ENCODE data around the gene TRPM4. TPM values are rescaled to one million over a fixed set of nuclear protein-coding genes. Genes with fewer than 3 reads are reported as not detected.

TRPM4 gene
- total RNA-seq, 2 experiments from 2014 or later = 20.9 to 44.2 TPM

DNA sequence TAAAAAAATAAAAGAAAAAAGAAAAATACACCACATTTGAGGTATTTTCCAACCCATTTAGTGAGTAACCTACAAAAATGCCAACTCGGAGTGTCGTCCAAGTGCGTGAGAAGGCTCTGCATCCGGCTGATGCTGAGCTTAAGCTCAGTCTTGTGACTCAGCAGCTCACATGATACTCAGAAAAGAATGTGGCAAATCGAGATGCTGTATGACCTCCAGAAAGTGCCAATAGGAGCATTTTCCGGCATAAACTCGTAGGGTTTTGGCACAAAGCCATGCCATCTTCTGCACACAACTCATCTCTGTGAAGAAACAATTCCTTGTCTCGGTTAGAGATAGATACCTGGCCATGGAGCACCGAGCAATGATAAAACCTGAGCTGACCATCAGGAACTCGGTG is 58.5 kb downstream of the TRPM4 start:
- CTCF ChIA-PET (ENCODE audit: unreplicated experiment) = no interaction called here

GRCh38 chr19:49217382-49217781 is 59.8 kb downstream of the TRPM4 start:
- Histone ChIP-seq H3K4me1 (ENCODE audit: insufficient read depth, low read length, poor library complexity, severe bottlenecking) (peaks cover 13% of the 10 kb centered on the region), H4K20me1 (ENCODE audit: insufficient read depth, low read length) (no peaks in the 10 kb centered on the region), H3K27ac (ENCODE audit: low read depth, low read length, poor library complexity, severe bottlenecking) (no peak overlapping the region), H3K79me2 (ENCODE audit: insufficient read depth, low read depth, low read length) (no peaks in the 10 kb centered on the region), H3K4me2 (ENCODE audit: low read length) (no peak overlapping the region), H3K4me3 (ENCODE audit: low read depth, low read length, poor library complexity, severe bottlenecking) (no peak overlapping the region), H3K9me3 (ENCODE audit: low read length) (no peaks in the 10 kb centered on the region), H3K9me2 (ENCODE audit: insufficient read depth, low read length) (no peaks in the 10 kb centered on the region), H3K36me3 (ENCODE audit: insufficient read depth, low read length) (peaks cover 9% of the 10 kb centered on the region; the same call in 1 of the 2 replicates), H2AFZ (ENCODE audit: low read length) (no peak overlapping the region)
- no peak for TF ChIP-seq EZH2phosphoT487 (IDR thresholded peaks at IDR 0.05; ENCODE audit: borderline replicate concordance, low read depth, low read length)
- TF ChIP-seq, protein P1, sequence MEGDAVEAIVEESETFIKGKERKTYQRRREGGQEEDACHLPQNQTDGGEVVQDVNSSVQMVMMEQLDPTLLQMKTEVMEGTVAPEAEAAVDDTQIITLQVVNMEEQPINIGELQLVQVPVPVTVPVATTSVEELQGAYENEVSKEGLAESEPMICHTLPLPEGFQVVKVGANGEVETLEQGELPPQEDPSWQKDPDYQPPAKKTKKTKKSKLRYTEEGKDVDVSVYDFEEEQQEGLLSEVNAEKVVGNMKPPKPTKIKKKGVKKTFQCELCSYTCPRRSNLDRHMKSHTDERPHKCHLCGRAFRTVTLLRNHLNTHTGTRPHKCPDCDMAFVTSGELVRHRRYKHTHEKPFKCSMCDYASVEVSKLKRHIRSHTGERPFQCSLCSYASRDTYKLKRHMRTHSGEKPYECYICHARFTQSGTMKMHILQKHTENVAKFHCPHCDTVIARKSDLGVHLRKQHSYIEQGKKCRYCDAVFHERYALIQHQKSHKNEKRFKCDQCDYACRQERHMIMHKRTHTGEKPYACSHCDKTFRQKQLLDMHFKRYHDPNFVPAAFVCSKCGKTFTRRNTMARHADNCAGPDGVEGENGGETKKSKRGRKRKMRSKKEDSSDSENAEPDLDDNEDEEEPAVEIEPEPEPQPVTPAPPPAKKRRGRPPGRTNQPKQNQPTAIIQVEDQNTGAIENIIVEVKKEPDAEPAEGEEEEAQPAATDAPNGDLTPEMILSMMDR (conservative IDR thresholded peaks at IDR 0.05; ENCODE audit: low read length) = no peak
- BruUV-seq (replicated peaks) = no TSS peak
- POLR2A ChIA-PET = no interaction called here
- intact Hi-C loops (cut with micrococcal nuclease; ENCODE audit: unreplicated experiment) = no loop called here
- CTCF ChIA-PET (ENCODE audit: unreplicated experiment) = no interaction called here
- no peak for DNase-seq (ENCODE audit: low spot score)

More for the DNA sequence above, 58.5 kb downstream of the TRPM4 start:
- DNase-seq (ENCODE audit: low spot score) = no peak
- no peak overlapping the region for H3K27ac ChIP-seq (ENCODE audit: low read depth, low read length, poor library complexity, severe bottlenecking)
- no peaks in the 10 kb centered on the region for H3K9me2 ChIP-seq (ENCODE audit: insufficient read depth, low read length)
- peaks cover 9% of the 10 kb centered on the region; the same call in 1 of the 2 replicates for H3K36me3 ChIP-seq (ENCODE audit: insufficient read depth, low read length)
- TF ChIP-seq, protein P1 (conservative IDR thresholded peaks at IDR 0.05; ENCODE audit: low read length) = no peak
- no peak for TF ChIP-seq EZH2phosphoT487 (IDR thresholded peaks at IDR 0.05; ENCODE audit: borderline replicate concordance, low read depth, low read length)
- H2AFZ ChIP-seq (ENCODE audit: low read length) = no peak overlapping the region
- no TSS peak for BruUV-seq (replicated peaks)
- H3K4me3 ChIP-seq (ENCODE audit: low read depth, low read length, poor library complexity, severe bottlenecking) = no peak overlapping the region
- H3K9me3 ChIP-seq (ENCODE audit: low read length) = no peaks in the 10 kb centered on the region
- no peaks in the 10 kb centered on the region for H3K79me2 ChIP-seq (ENCODE audit: insufficient read depth, low read depth, low read length)
- H3K4me2 ChIP-seq (ENCODE audit: low read length) = no peak overlapping the region
- H4K20me1 ChIP-seq (ENCODE audit: insufficient read depth, low read length) = no peaks in the 10 kb centered on the region
- POLR2A ChIA-PET = no interaction called here
- intact Hi-C loops (cut with micrococcal nuclease; ENCODE audit: unreplicated experiment) = no loop called here
- peaks cover 24% of the 10 kb centered on the region for H3K4me1 ChIP-seq (ENCODE audit: insufficient read depth, low read length, poor library complexity, severe bottlenecking)

DNA sequence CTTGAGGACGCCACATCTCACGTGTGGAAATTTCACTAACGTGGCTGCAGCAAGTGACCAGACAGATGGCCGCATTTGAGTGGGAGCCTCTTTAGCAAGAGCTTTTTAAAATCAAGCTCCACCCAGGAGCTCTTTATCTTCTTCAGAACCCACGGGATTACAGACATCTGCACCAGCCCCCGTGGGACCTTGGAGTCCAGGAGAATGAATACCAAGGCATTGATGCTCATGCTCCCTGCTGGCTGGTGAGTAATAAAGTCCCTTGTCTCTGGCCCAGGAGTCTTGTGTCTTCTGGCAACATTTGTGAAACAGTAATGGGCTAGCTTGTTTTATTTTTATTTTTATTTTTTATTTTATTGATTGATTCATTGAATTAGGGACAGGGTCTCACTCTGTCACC is 64.4 kb downstream of the TRPM4 start:
- POLR2A ChIA-PET = interaction anchor here (0.6 kb wide), 1 partner anchor 56 kb away, joined by 5 read pairs; no protein-coding TSS in a partner anchor
- Histone ChIP-seq H3K27ac (ENCODE audit: low read depth, low read length, poor library complexity, severe bottlenecking) (no peak overlapping the region), H3K9me2 (ENCODE audit: insufficient read depth, low read length) (no peaks in the 10 kb centered on the region), H2AFZ (ENCODE audit: low read length) (no peak overlapping the region), H3K4me1 (ENCODE audit: insufficient read depth, low read length, poor library complexity, severe bottlenecking) (peaks cover 11% of the 10 kb centered on the region), H3K9me3 (ENCODE audit: low read length) (no peaks in the 10 kb centered on the region), H3K4me3 (ENCODE audit: low read depth, low read length, poor library complexity, severe bottlenecking) (no peak overlapping the region), H4K20me1 (ENCODE audit: insufficient read depth, low read length) (no peaks in the 10 kb centered on the region), H3K4me2 (ENCODE audit: low read length) (no peak overlapping the region), H3K79me2 (ENCODE audit: insufficient read depth, low read depth, low read length) (no peaks in the 10 kb centered on the region), H3K36me3 (ENCODE audit: insufficient read depth, low read length) (no peaks in the 10 kb centered on the region)
- DNase-seq (ENCODE audit: low spot score) = no peak
- no TSS peak for BruUV-seq (replicated peaks)
- intact Hi-C loops (cut with micrococcal nuclease; ENCODE audit: unreplicated experiment) = no loop called here
- TF ChIP-seq, protein P1 (conservative IDR thresholded peaks at IDR 0.05; ENCODE audit: low read length) = no peak
- no peak for TF ChIP-seq EZH2phosphoT487 (IDR thresholded peaks at IDR 0.05; ENCODE audit: borderline replicate concordance, low read depth, low read length)
- CTCF ChIA-PET (ENCODE audit: unreplicated experiment) = no interaction called here

All from OCI-LY7 (cell line).